H1 (cell line): ENCODE measurements around the gene SCP2. TPM values are rescaled to one million over a fixed set of nuclear protein-coding genes. Genes with fewer than 3 reads are reported as not detected.

ENCODE experiments used
- CTCF ChIA-PET: fragments of 300-600 bp; sonication (Branson Sonifier 250); formaldehyde crosslinking; loops from one replicate; lab custom pipeline; 2021; ENCODE audit not compliant: partially characterized antibody; lab: Charles Lee
- POLR2A ChIA-PET: fragments of 300-600 bp; sonication (Branson Sonifier 250); formaldehyde crosslinking; loops from one replicate; lab custom pipeline; 2021; ENCODE audit warnings: inconsistent platforms; ENCODE audit not compliant: partially characterized antibody; lab: Charles Lee
- DNase-seq, 2 experiments: peaks; one replicate each; pipeline versions ENCODE4 v3.0.0 to v3.0.0-alpha.2; 2010 to 2022; ENCODE audit warnings: low spot score in 2 of 2, low read depth in 1 of 2, mixed read lengths in 1 of 2
- FAIRE-seq: peaks from 2 replicates; lab custom pipeline; 2011; peaks lifted over from hg19 to GRCh38; lab: Jason Lieb, UNC
- H2AFZ ChIP-seq: 2 replicates; pipeline ENCODE4 v1.8.1; 2012; ENCODE audit warnings: low read length, inconsistent platforms
- H2AK5ac ChIP-seq: 2 replicates; pipeline ENCODE4 v1.6.1; 2013; ENCODE audit warnings: low read depth, low read length
- H2BK120ac ChIP-seq: replicated peaks from 2 replicates; pipeline ENCODE3; 2013; ENCODE audit warnings: low read depth, low read length, inconsistent platforms
- H2BK12ac ChIP-seq: 2 replicates; pipeline ENCODE4 v1.6.1; 2013; ENCODE audit warnings: low read depth, low read length
- H2BK15ac ChIP-seq: 2 replicates; pipeline ENCODE4 v1.6.1; 2013; ENCODE audit warnings: low read length
- H2BK20ac ChIP-seq: 2 replicates; pipeline ENCODE4 v1.6.1; 2013; ENCODE audit warnings: low read length
- H2BK5ac ChIP-seq: 2 replicates; pipeline ENCODE4 v1.6.1; 2013; ENCODE audit warnings: low read depth, low read length
- H3K14ac ChIP-seq: 2 replicates; pipeline ENCODE4 v1.6.1; 2013; ENCODE audit warnings: inconsistent platforms; ENCODE audit not compliant: insufficient read length
- H3K18ac ChIP-seq: 2 replicates; pipeline ENCODE4 v1.6.1; 2013; ENCODE audit warnings: low read length; ENCODE audit errors: extremely low read depth
- H3K23ac ChIP-seq: 2 replicates; pipeline ENCODE4 v1.6.1; 2013; ENCODE audit warnings: inconsistent platforms; ENCODE audit not compliant: insufficient read length
- H3K23me2 ChIP-seq: 2 replicates; pipeline ENCODE4 v1.6.1; 2013; ENCODE audit warnings: low read depth, low read length
- H3K27ac ChIP-seq: 2 replicates; pipeline ENCODE4 v1.6.1; 2011; ENCODE audit warnings: low read depth, low read length, inconsistent platforms
- H3K27me3 ChIP-seq, 4 experiments: replicated peaks in 1 of 4; 1 replicate in 1 of 4; 2 replicates in 3 of 4; pipeline versions ENCODE4 v1.6.1 to v1.8.1; 2011 to 2013; ENCODE audit warnings: low read length in 3 of 4, mild to moderate bottlenecking in 3 of 4, inconsistent platforms in 2 of 4, mixed read lengths in 2 of 4, moderate library complexity in 1 of 4; ENCODE audit not compliant: control insufficient read depth in 3 of 4, insufficient read depth in 3 of 4; ENCODE audit errors: extremely low read depth in 1 of 4
- H3K36me3 ChIP-seq, 4 experiments: 2 replicates each; pipeline versions ENCODE4 v1.6.1 to v1.8.1; 2011 to 2013; ENCODE audit warnings: mild to moderate bottlenecking in 4 of 4, low read length in 3 of 4, moderate library complexity in 2 of 4, control low read depth in 1 of 4, inconsistent platforms in 1 of 4; ENCODE audit not compliant: insufficient read depth in 4 of 4, control insufficient read depth in 2 of 4
- H3K4ac ChIP-seq: replicated peaks from 2 replicates; pipeline ENCODE3; 2013; ENCODE audit warnings: low read length, low read depth, mixed read lengths, inconsistent platforms; ENCODE audit not compliant: insufficient read length
- H3K4me1 ChIP-seq, 4 experiments: replicated peaks in 1 of 4; 1 replicate in 1 of 4; 2 replicates in 3 of 4; pipeline versions ENCODE4 v1.6.1 to v1.8.1; 2011 to 2013; ENCODE audit warnings: low read length in 3 of 4, inconsistent platforms in 2 of 4, mixed read lengths in 1 of 4; ENCODE audit not compliant: insufficient read depth in 4 of 4, control insufficient read depth in 3 of 4
- H3K4me2 ChIP-seq, 2 experiments: 2 replicates each; pipeline versions ENCODE4 v1.6.1 to v1.8.1; 2011 to 2013; ENCODE audit warnings: low read depth in 2 of 2, low read length in 2 of 2, control low read depth in 1 of 2, inconsistent platforms in 1 of 2, mild to moderate bottlenecking in 1 of 2; ENCODE audit not compliant: insufficient read depth in 1 of 2
- H3K4me3 ChIP-seq, 4 experiments: fragments of 200-600, 300-600 bp in 1 of 4; sonication (generic), shearing (Covaris generic), sonication (Bioruptor Twin) in 1 of 4; 2 replicates each; pipeline versions ENCODE4 v1.5.1 to v1.8.1; 2011 to 2016; ENCODE audit warnings: low read length in 4 of 4, low read depth in 3 of 4, control low read depth in 2 of 4, inconsistent platforms in 2 of 4, mild to moderate bottlenecking in 2 of 4, mixed read lengths in 1 of 4, moderate library complexity in 1 of 4; ENCODE audit not compliant: insufficient read depth in 2 of 4; ENCODE audit errors: extremely low read depth in 1 of 4
- H3K56ac ChIP-seq: replicated peaks from 2 replicates; pipeline ENCODE3; 2013; ENCODE audit warnings: low read depth, mild to moderate bottlenecking, mixed read lengths, low read length, inconsistent platforms; ENCODE audit not compliant: insufficient read length
- H3K79me1 ChIP-seq: 2 replicates; pipeline ENCODE4 v1.6.1; 2013; ENCODE audit warnings: low read depth, low read length, control low read depth
- H3K79me2 ChIP-seq, 2 experiments: 2 replicates each; pipeline versions ENCODE4 v1.6.1 to v1.8.1; 2012 to 2013; ENCODE audit warnings: low read length in 2 of 2, mild to moderate bottlenecking in 2 of 2, inconsistent platforms in 1 of 2; ENCODE audit not compliant: insufficient read depth in 2 of 2, control insufficient read depth in 1 of 2
- H3K9ac ChIP-seq, 4 experiments: replicated peaks in 1 of 4; 1 replicate in 1 of 4; 2 replicates in 3 of 4; pipeline versions ENCODE4 v1.6.1 to v1.8.1; 2011 to 2013; ENCODE audit warnings: low read depth in 3 of 4, low read length in 3 of 4, control low read depth in 2 of 4, mild to moderate bottlenecking in 2 of 4, moderate library complexity in 2 of 4, inconsistent platforms in 1 of 4; ENCODE audit errors: extremely low read depth in 1 of 4
- H3K9me3 ChIP-seq, 2 experiments: 2 replicates each; pipeline versions ENCODE4 v1.6.1 to v1.8.1; 2012 to 2013; ENCODE audit warnings: mild to moderate bottlenecking in 2 of 2, moderate library complexity in 2 of 2, control low read depth in 1 of 2, inconsistent platforms in 1 of 2, low read depth in 1 of 2, low read length in 1 of 2, mixed read lengths in 1 of 2; ENCODE audit not compliant: insufficient read depth in 2 of 2
- H4K20me1 ChIP-seq, 2 experiments: replicated peaks in 1 of 2; 2 replicates each; pipeline versions ENCODE3 to v1.8.1; 2011 to 2013; ENCODE audit warnings: inconsistent platforms in 2 of 2, low read length in 2 of 2, mild to moderate bottlenecking in 1 of 2; ENCODE audit not compliant: insufficient read depth in 2 of 2, control insufficient read depth in 1 of 2
- H4K5ac ChIP-seq: 2 replicates; pipeline ENCODE4 v1.6.1; 2013; ENCODE audit warnings: low read length, low read depth, mixed read lengths, inconsistent platforms; ENCODE audit not compliant: insufficient read length
- H4K8ac ChIP-seq: 2 replicates; pipeline ENCODE4 v1.8.0; 2013; ENCODE audit warnings: mild to moderate bottlenecking, moderate library complexity, low read length, inconsistent platforms; ENCODE audit not compliant: insufficient read depth; ENCODE audit errors: extremely low read depth
- H4K91ac ChIP-seq: replicated peaks from 2 replicates; pipeline ENCODE3; 2013; ENCODE audit warnings: low read length, mixed read lengths, inconsistent platforms; ENCODE audit not compliant: insufficient read length
- ATF2 ChIP-seq: IDR thresholded peaks from 2 replicates; pipeline ENCODE4 v1.6.1; 2012; ENCODE audit warnings: low read length, inconsistent platforms
- CBX8 ChIP-seq: fragments of 300-800, 300-1000 bp; sonication (generic); IDR thresholded peaks from 2 replicates; pipeline ENCODE4 v1.7.1; 2016; ENCODE audit warnings: low read depth, low read length, borderline replicate concordance
- GABPA ChIP-seq: IDR thresholded peaks from 2 replicates; pipeline ENCODE4 v1.6.1; 2011; ENCODE audit warnings: mild to moderate bottlenecking, low read length, moderate library complexity, borderline replicate concordance; ENCODE audit not compliant: insufficient read depth
- GTF2F1 ChIP-seq: IDR thresholded peaks from 2 replicates; pipeline ENCODE4 v1.6.1; 2012; ENCODE audit warnings: low read depth, low read length, improper control_type of control experiment, borderline replicate concordance
- JUND ChIP-seq: IDR thresholded peaks from 2 replicates; pipeline ENCODE4 v1.6.1; 2011; ENCODE audit warnings: mild to moderate bottlenecking, improper control_type of control experiment, low read length
- NANOG ChIP-seq: IDR thresholded peaks from 2 replicates; pipeline ENCODE4 v1.6.1; 2011; ENCODE audit warnings: low read length, low read depth, mild to moderate bottlenecking, inconsistent platforms; ENCODE audit not compliant: insufficient read depth, poor library complexity, severe bottlenecking
- RXRA ChIP-seq: IDR thresholded peaks from 2 replicates; pipeline ENCODE4 v1.6.1; 2011; ENCODE audit warnings: low read depth, mild to moderate bottlenecking, low read length, moderate library complexity; ENCODE audit not compliant: insufficient read depth
- SP2 ChIP-seq: IDR thresholded peaks from 2 replicates; pipeline ENCODE4 v1.6.1; 2012; ENCODE audit warnings: mild to moderate bottlenecking, low read length, inconsistent platforms
- TAF7 ChIP-seq: optimal IDR thresholded peaks from 2 replicates; pipeline ENCODE3; 2011; ENCODE audit warnings: low read depth, mild to moderate bottlenecking, inconsistent platforms, low read length, moderate library complexity, borderline replicate concordance
- TBP ChIP-seq: IDR thresholded peaks from 2 replicates; pipeline ENCODE4 v1.6.1; 2011; ENCODE audit warnings: low read depth, low read length, improper control_type of control experiment
- USF2 ChIP-seq: IDR thresholded peaks from 2 replicates; pipeline ENCODE4 v1.6.1; 2011; ENCODE audit warnings: low read length, improper control_type of control experiment
- WGBS, 2 experiments: shearing (Covaris generic) in 1 of 2; methylation state at CpG; one replicate each; pipeline versions ENCODE4 v1.1.6 to v1.1.7; 2013 to 2015; ENCODE audit warnings: low lambda C conversion rate in 2 of 2, mixed read lengths in 2 of 2, inconsistent platforms in 1 of 2, low coverage in 1 of 2, missing lambda C conversion rate in 1 of 2; ENCODE audit not compliant: insufficient replicate concordance in 2 of 2, insufficient coverage in 1 of 2, insufficient read length in 1 of 2; ENCODE audit errors: extremely low coverage in 1 of 2, missing lambda C conversion rate in 1 of 2; 5-methylcytosine and 5-hydroxymethylcytosine counted together
- polyA plus RNA-seq, 7 experiments: library from polyadenylated mRNA; depleted of rRNA in 3 of 7; stranded (reverse) in 5 of 7; unstranded in 2 of 7; fragments of >200 nt in 5 of 7; fragments of 200-250 nt in 2 of 7; gene quantifications; 1 replicate in 5 of 7; 2 replicates in 1 of 7; 4 replicates in 1 of 7; pipeline versions ENCODE4 v1.2.1 to v1.2.3, GENCODE V29; 2011 to 2013; ENCODE audit warnings: missing spikeins in 2 of 7, mixed read lengths in 2 of 7
- total RNA-seq: library from RNA; stranded (reverse); fragmentation: NEBNext Ultra II Directional; extraction: Animal tissue kit (Norgen Biotek cat#: 25700); gene quantifications from 2 replicates; pipeline ENCODE4 v1.2.1, GENCODE V29; 2021

SCP2 gene
- total and polyA plus RNA-seq, 2 of the 8 experiments (the other 6 are each of a cell fraction or from before 2014, with no cell fraction given), result 20.9 to 54.3 TPM

- no peaks in the 10 kb centered on the region for H3K79me1 ChIP-seq
- no peak overlapping the region for H2AFZ ChIP-seq
- H2BK20ac ChIP-seq, result no peak overlapping the region
- H2BK120ac ChIP-seq, result no peak overlapping the region
- no peaks in the 10 kb centered on the region for H3K23me2 ChIP-seq
- H3K4me2 ChIP-seq, result no peak overlapping the region
- no peak overlapping the region for H3K18ac ChIP-seq
- H3K14ac ChIP-seq, result no peak overlapping the region
- H3K9ac ChIP-seq, result no peak overlapping the region
- no peak overlapping the region for H3K4me3 ChIP-seq
- no peak overlapping the region for H4K8ac ChIP-seq
- ChIA-PET CTCF (no interaction called here), POLR2A (interaction anchor here (1.1 to 1.5 kb wide), 2 partner anchors 8 to 37 kb away, joined by 3 read pairs; no protein-coding TSS in a partner anchor)
- no peak overlapping the region for H4K91ac ChIP-seq
- no peak overlapping the region for H2BK12ac ChIP-seq
- no peak for DNase-seq
- H3K4me1 ChIP-seq, result peaks cover 3 to 12% (median 8%) of the 10 kb centered on the region in 4 experiments
- H3K9me3 ChIP-seq, result no peaks in the 10 kb centered on the region
- H4K5ac ChIP-seq, result no peak overlapping the region
- no peak overlapping the region for H3K23ac ChIP-seq
- no peak overlapping the region for H3K4ac ChIP-seq
- H3K27me3 ChIP-seq, result no peaks in the 10 kb centered on the region
- H2BK15ac ChIP-seq, result no peak overlapping the region
- H3K79me2 ChIP-seq, result no peaks in the 10 kb centered on the region
- WGBS, 2 experiments, result 31% methylated on average over 1 of the region's 1 CpG; no CpG with 5 or more reads in 1 of the 2 experiments
- TF ChIP-seq GTF2F1 (no peak), TAF7 (no peak), NANOG (no peak), RXRA (no peak), JUND (no peak), CBX8 (no peak), ATF2 (no peak), TBP (no peak), SP2 (no peak), USF2 (no peak), GABPA (no peak)
- no peaks in the 10 kb centered on the region; a peak in 1 of 8 replicates for H3K36me3 ChIP-seq
- no peaks in the 10 kb centered on the region for H4K20me1 ChIP-seq
- no peak for FAIRE-seq
- H2AK5ac ChIP-seq, result no peak overlapping the region
- H3K27ac ChIP-seq, result no peak overlapping the region
- no peak overlapping the region for H3K56ac ChIP-seq
- no peak overlapping the region for H2BK5ac ChIP-seq
These were observed 124.6 kb downstream of the SCP2 start for GRCh38 chr1:53051676-53052075.
